Measurements from ENCODE around the gene RAMP3.
"Not testable (repeated sequence)": the region's sequence is repeated elsewhere in the genome, so short reads cannot be mapped to it uniquely, and the experiment has no call there.

The RAMP3 gene

DNA sequence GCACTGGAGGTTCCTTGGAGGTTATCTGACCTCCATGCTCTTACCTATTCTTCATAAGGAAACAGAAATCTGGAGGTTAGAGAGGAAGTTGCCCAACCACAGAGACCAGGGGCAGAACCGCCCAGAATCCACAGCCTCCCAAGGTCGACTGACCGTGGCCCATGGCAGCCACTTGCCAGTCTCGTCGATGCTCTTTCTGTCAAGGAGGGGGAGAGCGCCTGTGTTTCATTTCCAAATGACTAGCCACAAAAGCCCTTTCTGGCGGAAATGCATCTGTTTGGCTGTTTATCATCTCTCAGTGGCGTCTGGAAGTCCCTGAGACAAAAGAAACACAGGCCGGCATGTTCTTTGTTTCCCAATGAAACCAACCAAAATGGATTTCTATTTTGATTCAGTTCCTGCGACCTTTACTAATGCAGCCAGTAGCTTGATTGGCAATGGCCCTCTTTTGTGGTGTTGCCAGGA, 2.9 kb downstream of the RAMP3 start:
- Mint-ChIP-seq H3K27me3 (peaks cover 29% of the 10 kb centered on the region), H3K4me1 (peaks cover 7% of the 10 kb centered on the region), H3K27ac (no peak overlapping the region), H3K4me3 (no peak overlapping the region), H3K9me3 (peaks cover 0 to 20% of the 10 kb centered on the region in 2 donors)
- ATAC-seq (no peak), DNase-seq (no peak)

DNA sequence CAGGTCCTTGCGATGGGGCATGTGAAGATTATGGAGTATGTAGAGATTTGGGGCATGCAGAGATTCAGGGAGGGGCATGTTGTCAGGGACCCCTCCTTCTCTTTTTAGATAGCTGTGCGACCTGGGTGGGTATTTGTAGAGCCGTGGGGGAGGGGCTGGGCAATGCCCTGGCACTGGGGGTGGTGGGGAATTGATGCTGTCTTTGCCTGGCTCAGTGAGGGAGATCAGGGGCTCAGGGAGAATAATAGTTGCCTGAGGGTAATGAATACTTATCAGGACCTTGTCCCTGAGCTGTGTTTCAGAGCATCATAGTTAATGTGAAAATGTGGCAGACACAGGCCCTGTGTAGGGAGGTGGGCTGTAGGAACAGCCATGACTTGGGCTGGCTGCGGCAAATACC, 3.5 kb downstream of the RAMP3 start:
- Mint-ChIP-seq H3K9me3 (peaks cover 0 to 20% of the 10 kb centered on the region in 2 donors), H3K27me3 (peaks cover 34% of the 10 kb centered on the region), H3K4me3 (no peak overlapping the region), H3K27ac (peak overlapping the region in 1 of 2 donors; percentile 50), H3K4me1 (peaks cover 11% of the 10 kb centered on the region)
- ATAC-seq (no peak), DNase-seq (no peak)

DNA sequence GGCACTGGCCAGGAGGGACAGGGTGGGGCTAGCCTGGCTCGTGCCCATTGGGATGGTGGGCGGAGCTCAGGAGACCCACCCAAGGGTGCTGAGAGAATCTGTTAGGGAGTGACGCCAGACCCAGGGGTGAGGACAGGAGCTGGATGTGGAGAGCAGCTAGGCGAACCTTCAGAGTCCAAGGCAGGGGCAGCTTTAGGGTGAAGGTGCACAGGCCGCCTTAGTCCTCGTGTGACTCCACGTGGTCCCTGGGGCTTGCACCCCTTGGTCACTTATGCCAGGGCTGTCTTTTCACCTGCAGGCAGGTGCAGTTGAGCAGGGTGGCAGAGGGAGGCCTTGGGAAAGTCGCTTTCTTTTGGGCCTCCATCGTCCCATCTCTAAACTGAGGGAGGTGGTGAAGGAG, 4.3 kb downstream of the RAMP3 start:
- Mint-ChIP-seq H3K27ac (peak overlapping the region in 1 of 2 donors; percentile 29), H3K27me3 (peaks cover 29% of the 10 kb centered on the region), H3K4me3 (no peak overlapping the region), H3K4me1 (peaks cover 15% of the 10 kb centered on the region), H3K9me3 (peaks cover 0 to 20% of the 10 kb centered on the region in 2 donors)
- ATAC-seq (no peak), DNase-seq (no peak)

DNA sequence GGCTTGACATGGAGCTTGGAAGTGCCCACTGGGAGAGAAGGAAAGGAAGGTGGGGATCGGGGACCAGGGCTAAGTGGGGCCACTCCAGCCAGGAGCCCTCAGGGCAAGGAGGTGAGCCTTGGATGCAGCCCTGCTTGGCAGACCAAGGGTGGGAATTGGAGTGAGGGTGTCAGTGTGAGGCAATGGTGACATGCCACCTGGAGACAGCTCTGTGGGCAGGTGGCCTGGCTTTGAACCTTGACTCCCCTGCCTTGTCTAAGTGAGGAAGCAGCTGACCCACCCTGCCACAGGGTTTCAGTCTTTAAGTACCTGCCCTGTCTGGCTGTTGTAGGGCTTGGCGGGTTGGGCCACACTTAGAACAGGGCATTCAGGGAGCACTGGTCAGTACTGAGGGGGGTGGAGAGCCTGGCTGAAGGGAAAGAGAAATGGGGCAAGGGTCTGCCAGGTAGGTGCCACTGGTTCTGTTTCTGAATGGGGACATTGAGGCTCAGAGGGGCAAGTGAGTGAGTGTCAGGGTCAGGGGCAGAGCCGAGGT, 4.8 kb downstream of the RAMP3 start:
- Mint-ChIP-seq H3K27me3 (peaks cover 24% of the 10 kb centered on the region), H3K9me3 (peaks cover 0 to 20% of the 10 kb centered on the region in 2 donors), H3K4me3 (no peak overlapping the region), H3K27ac (no peak overlapping the region), H3K4me1 (peaks cover 15% of the 10 kb centered on the region)
- ATAC-seq = no peak
- no peak for DNase-seq

- Mint-ChIP-seq H3K4me1 (peaks cover 15% of the 10 kb centered on the region), H3K4me3 (no peak overlapping the region), H3K27me3 (peaks cover 20% of the 10 kb centered on the region), H3K27ac (no peak overlapping the region), H3K9me3 (peaks cover 0 to 20% of the 10 kb centered on the region in 2 donors)
- ATAC-seq = no peak
- DNase-seq = no peak
Measured at GRCh38 chr7:45162943-45163691, 5.5 kb downstream of the RAMP3 start.

DNA sequence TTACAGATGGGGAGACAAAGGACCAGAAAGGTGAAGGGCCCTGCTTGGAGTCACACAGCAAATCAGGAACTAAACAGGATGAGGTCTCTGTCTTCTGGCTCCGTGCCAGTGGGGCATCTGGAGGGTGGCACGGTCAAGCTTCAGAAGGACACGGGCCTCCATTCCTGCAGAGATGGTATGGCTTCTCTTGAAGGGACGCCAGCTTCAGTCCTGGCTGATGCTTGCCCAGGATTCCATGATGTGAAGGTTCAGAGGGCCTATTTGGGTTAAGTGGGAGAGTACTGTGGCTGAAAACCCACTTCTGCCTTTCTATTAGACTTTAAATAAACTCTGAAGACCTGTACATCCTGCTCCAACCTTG, 6.1 kb downstream of the RAMP3 start:
- Mint-ChIP-seq H3K27ac (no peak overlapping the region), H3K4me3 (no peak overlapping the region)

GRCh38 chr7:45164271-45164670, 6.7 kb downstream of the RAMP3 start:
- DNase-seq, H3K27me3 Mint-ChIP-seq, H3K27ac Mint-ChIP-seq, ATAC-seq, H3K4me3 Mint-ChIP-seq: not testable (repeated sequence)
- Mint-ChIP-seq H3K4me1 (peaks cover 15% of the 10 kb centered on the region), H3K9me3 (peaks cover 0 to 20% of the 10 kb centered on the region in 2 donors)

More for the DNA sequence above, 6.1 kb downstream of the RAMP3 start:
- no peak for DNase-seq
- Mint-ChIP-seq H3K4me1 (peaks cover 15% of the 10 kb centered on the region), H3K27me3 (peaks cover 14% of the 10 kb centered on the region), H3K9me3 (peaks cover 0 to 20% of the 10 kb centered on the region in 2 donors)
- ATAC-seq = no peak

GRCh38 chr7:45165857-45166256, 8.3 kb downstream of the RAMP3 start:
- Mint-ChIP-seq H3K4me3 (no peak overlapping the region), H3K9me3 (peaks cover 0 to 20% of the 10 kb centered on the region in 2 donors), H3K27me3 (peaks cover 5% of the 10 kb centered on the region), H3K27ac (peak overlapping the region in 1 of 2 donors; percentile 5), H3K4me1 (peaks cover 13% of the 10 kb centered on the region)
- ATAC-seq (no peak), DNase-seq (no peak)

- Mint-ChIP-seq H3K27ac (no peak overlapping the region), H3K9me3 (no peaks in the 10 kb centered on the region), H3K4me1 (no peaks in the 10 kb centered on the region), H3K27me3 (peaks cover 7% of the 10 kb centered on the region), H3K4me3 (no peak overlapping the region)
- no peak for DNase-seq
- no peak for ATAC-seq
Measured at GRCh38 chr7:45171946-45172345, 14.4 kb downstream of the RAMP3 start.

DNA sequence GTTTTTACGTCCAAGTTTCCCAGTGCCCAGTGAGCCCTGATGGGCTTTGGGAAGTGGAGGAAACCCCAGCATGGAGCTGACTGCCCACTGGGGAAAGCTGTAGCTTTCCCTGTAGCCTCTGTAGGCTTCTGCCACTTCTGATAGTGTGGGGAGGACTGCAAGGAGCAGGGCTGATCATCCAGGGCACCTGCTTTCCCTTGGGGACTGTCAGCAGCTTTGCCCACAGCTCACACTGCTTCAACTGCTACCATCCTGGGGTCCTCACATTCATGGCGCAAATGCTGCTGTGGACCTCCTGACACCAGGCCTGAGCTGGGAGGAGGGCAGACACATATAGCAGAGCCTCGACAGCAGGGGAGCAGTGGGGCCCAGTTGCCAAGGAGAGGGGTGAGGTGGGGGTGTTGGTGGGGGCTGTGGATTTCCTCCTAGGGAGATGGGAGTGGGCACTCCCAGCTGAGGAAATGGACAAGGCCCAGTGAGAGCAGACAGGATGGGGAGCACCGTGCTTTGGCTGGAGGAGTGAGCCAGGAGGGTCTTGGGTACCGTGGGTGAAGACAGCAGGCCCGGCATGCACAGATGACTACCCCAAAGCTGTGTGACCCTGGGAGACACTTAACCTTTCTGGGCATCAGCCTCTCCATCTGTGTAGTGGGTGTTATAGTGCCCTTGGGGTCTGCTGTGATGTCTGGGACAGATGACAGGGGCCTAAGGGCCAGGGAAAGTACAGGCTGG, 16.2 kb downstream of the RAMP3 start:
- DNase-seq = no peak
- no peak overlapping the region for H3K4me3 Mint-ChIP-seq
- ATAC-seq = no peak
- H3K27ac Mint-ChIP-seq = no peak overlapping the region
- H3K9me3 Mint-ChIP-seq = no peaks in the 10 kb centered on the region
- H3K4me1 Mint-ChIP-seq = no peaks in the 10 kb centered on the region
- peaks cover 14% of the 10 kb centered on the region for H3K27me3 Mint-ChIP-seq

DNA sequence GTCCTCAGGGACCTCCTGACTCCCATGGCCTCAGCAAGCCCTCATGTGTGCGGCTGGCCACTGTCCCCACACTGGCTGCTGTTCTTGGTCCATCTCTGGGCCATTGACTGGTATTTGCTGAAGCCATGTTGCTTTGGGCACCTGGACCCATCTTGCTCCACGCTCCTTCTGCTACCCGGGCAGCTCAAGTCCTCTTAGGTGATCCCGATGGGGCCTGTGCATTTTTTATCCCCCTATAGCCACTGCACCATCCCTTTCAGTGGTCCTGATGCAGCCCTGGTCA, 16.7 kb downstream of the RAMP3 start:
- H3K9me3 Mint-ChIP-seq = no peaks in the 10 kb centered on the region
- no peak for DNase-seq
- ATAC-seq = no peak

DNA sequence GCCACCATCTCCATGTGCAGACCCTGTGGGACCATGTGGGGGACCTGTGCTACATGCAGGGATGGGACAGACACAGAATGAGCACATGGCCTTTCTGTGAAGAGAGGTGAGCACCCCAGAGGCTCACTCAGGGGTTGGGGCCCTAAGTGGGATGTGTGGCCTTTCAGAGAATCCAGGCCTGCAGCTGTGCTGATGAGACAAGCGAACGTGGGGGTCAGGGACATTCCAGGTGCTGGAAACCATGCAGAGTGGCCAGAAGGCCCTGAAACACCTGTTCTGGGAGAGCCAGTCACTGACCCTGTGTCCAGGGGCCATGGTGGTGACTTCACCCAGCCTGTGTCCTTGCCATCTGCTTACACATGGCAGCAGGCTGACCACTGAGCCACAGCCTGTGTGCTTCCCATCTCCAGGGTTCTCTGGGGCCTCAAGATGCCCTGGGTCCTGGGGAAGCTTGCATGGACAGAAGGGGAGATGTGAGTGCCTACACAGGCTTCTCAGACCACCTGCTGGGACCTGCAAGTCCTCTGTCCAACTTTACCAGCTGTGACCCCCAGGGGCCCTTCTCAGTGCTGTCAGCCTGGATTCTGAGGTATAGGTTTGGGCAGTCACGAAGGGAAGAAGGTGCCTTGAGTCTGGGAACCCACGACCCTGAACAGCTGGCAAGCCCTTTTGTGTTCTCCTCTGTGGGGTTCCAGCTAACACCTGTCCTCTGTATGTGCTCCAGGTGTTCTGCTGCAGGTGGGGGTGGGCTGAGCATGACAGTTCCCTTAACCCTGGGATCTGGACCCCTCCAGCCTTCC, 17.6 kb downstream of the RAMP3 start:
- H3K9me3 Mint-ChIP-seq = no peaks in the 10 kb centered on the region
- H3K4me3 Mint-ChIP-seq = no peak overlapping the region
- peaks cover 26% of the 10 kb centered on the region for H3K27me3 Mint-ChIP-seq
- no peaks in the 10 kb centered on the region for H3K4me1 Mint-ChIP-seq
- ATAC-seq (no peak), DNase-seq (no peak)
- H3K27ac Mint-ChIP-seq = no peak overlapping the region

More for the DNA sequence above, 16.7 kb downstream of the RAMP3 start:
- Mint-ChIP-seq H3K4me1 (no peaks in the 10 kb centered on the region), H3K27me3 (peaks cover 19% of the 10 kb centered on the region), H3K4me3 (no peak overlapping the region), H3K27ac (no peak overlapping the region)

DNA sequence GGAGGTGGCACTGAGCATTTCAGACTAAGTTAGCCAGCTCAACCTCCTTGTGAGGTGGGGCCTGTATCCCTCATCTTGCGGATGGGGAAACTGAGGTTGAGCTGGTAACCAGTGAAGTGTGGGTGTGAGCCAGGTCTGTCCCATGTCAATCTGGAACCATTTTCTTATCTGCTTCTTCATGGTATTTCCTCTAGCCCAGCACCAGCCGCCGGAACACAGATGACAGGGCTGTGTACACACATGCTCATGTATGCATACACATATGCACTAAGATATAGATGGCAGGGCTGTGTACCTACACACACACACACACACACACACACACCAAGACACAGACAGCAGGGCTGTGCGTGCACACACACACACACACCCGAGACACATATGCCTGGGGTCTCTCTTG, 18.5 kb downstream of the RAMP3 start:
- no peak overlapping the region for H3K4me3 Mint-ChIP-seq
- no peaks in the 10 kb centered on the region for H3K9me3 Mint-ChIP-seq
- ATAC-seq = no peak
- H3K4me1 Mint-ChIP-seq = no peaks in the 10 kb centered on the region
- H3K27ac Mint-ChIP-seq = peak overlapping the region; percentile 31 to 51
- peaks cover 32% of the 10 kb centered on the region for H3K27me3 Mint-ChIP-seq
- no peak for DNase-seq

GRCh38 chr7:45176886-45177731, 19.5 kb downstream of the RAMP3 start:
- H3K9me3 Mint-ChIP-seq = no peaks in the 10 kb centered on the region
- H3K4me1 Mint-ChIP-seq = no peaks in the 10 kb centered on the region
- H3K4me3 Mint-ChIP-seq = no peak overlapping the region
- DNase-seq (no peak), ATAC-seq (peak; percentile 13)
- peaks cover 41% of the 10 kb centered on the region for H3K27me3 Mint-ChIP-seq
- no peak overlapping the region for H3K27ac Mint-ChIP-seq

DNA sequence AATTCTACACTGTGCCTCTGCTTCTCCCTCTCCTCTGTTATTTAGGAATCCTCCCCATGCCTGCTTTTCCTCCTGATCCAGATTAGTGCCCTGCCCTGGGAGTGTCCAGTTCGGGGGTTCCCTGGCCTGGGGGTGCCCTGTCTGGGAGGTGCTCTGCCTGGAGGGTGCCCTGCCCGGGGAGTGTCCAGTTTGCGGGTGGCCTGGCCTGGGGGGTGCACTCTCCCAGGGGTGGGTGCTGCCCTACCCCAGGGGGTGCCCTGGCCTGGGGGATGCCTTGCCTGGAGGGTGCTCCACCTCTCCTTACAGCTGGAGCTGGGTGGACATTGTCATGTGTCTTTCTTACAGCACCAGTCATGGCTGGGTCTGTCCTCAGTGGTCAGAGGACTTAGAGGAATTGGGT, 20.2 kb downstream of the RAMP3 start:
- H3K4me3 Mint-ChIP-seq = no peak overlapping the region
- ATAC-seq (peak; percentile 66), DNase-seq (no peak)
- H3K9me3 Mint-ChIP-seq = no peaks in the 10 kb centered on the region
- H3K4me1 Mint-ChIP-seq = no peaks in the 10 kb centered on the region
- peaks cover 41% of the 10 kb centered on the region for H3K27me3 Mint-ChIP-seq
- H3K27ac Mint-ChIP-seq = no peak overlapping the region
